AG08395 (cell line): ENCODE data around the gene PTPRN2.

Source experiments
- DNase-seq: peaks from one replicate; pipeline ENCODE4 v3.0.0; 2012; ENCODE audit warnings: mixed read lengths, low spot score

Gene PTPRN2

DNA sequence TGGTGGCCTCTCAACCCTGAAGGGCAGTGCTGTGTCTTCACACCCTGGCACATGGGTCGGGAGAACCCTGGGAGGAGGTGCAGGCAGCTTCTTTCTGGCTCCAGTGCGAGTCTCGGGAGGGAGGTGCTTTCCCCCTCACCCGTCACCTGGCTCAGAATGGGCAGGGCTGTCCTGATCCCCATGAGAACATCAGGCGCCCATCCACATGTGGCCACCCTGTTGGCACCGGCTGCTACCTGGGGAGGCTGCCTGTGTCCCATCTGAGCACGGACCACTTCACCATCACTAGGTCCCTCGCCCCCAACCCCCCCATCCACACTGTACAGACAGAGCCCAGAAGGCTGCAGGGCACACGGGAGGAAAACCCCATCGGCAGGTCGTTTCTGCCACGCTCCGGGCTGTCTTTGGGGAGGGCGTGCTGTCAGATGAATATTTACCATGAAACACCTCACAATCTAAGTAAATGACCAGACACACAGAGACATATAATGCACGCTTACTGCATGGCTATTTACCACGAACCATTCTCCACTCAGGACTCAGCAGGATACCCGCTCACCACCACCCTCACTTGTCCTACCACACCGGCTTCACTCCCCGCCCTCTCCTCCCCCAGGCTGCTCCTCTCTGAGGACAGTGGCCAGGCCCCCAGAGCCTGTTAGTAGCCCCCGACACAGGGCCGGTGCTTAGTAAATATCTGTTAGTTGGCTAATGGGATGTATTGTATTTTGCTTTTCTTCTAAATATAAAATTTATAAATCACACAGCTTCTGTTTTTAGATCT is 968.6 kb downstream of the PTPRN2 start:
- DNase-seq: no peak

- DNase-seq: no peak
Observed at GRCh38 chr7:157618091-157618726, 969.4 kb downstream of the PTPRN2 start.

GRCh38 chr7:157617401-157617800 is 970.2 kb downstream of the PTPRN2 start:
- no peak for DNase-seq

DNA sequence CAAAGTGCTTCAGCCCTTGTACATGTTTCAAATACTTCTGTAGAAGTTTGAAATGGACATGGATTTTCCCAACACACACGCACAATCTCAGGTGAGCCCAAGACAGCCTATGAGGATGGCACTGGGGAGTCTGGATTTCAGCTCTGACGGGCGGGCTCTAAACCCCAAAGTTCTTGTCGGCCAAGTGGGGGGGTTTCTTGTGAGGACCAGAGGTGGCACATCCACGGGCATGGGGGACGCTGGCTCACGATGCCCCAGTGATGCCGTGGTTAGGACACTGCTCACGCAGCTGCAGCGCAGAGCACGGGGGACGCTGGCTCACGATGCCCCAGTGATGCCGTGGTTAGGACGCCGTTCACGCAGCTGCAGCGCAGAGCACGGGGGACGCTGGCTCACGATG is 970.7 kb downstream of the PTPRN2 start:
- no peak for DNase-seq

- no peak for DNase-seq
Observed at GRCh38 chr7:157616426-157616825, 971.2 kb downstream of the PTPRN2 start.

GRCh38 chr7:157615852-157616251 is 971.8 kb downstream of the PTPRN2 start:
- DNase-seq: no peak

DNA sequence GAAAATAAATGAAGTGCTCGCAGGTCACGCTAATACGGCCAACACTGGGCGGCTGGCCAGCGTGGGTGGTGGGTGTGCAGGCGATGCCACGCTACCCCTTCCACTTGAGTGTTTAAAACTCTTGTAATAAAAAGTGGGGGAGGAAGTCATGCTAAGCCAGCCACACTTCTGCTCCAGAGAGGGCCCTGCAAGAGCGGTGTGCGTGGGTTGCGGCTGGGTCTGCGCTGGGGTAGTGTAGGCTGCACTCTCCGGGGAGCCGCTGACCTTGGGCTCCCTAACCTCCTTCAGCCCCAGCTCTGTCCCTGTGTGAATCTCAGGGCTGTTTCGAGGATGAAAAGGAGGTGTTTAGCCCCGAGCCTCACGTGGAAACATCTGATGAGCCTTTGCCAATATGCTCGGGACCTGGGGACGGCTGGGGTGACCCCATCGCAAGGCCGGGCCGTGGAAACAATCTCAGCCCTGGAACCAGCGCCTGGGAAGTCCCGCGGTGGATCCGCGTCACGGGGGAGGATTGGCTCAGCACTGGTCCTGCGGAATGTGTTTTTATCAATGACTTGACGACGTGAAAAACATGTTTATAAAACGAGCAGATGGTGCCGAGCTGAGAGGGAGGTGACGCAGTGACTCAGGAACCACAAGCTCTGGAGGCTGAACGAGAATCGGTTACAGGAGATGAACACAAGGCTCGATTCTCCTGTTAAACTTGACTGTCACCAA is 972.4 kb downstream of the PTPRN2 start:
- no peak for DNase-seq

DNA sequence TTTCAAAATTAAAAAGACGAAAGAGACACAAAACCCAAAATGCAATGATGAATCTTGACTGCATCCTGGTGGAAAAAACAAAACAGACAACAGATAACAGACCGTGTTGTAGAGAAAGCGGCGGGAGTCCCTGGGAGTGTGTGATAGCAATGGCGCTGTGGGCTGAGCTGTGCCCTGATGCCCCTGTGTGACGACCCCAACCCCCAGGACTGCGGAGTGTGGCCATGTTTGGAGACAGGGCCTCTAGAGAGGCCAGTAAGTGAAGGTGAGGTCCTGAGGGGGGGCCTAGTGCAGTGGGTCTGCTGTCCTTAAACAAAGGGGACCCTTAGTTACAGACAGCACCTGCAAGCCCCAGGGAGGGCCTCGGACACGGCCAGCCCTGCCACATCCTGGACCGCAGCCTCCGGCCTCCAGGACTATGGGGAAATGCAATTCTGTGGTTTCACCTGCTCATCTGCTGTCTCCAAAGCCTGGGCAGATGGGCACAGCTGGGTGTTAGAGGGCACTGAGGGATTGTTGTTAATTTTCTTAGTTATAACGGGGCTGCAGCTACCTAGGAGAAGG is 973.1 kb downstream of the PTPRN2 start:
- no peak for DNase-seq

GRCh38 chr7:157613575-157614322 is 973.9 kb downstream of the PTPRN2 start:
- DNase-seq: no peak

DNA sequence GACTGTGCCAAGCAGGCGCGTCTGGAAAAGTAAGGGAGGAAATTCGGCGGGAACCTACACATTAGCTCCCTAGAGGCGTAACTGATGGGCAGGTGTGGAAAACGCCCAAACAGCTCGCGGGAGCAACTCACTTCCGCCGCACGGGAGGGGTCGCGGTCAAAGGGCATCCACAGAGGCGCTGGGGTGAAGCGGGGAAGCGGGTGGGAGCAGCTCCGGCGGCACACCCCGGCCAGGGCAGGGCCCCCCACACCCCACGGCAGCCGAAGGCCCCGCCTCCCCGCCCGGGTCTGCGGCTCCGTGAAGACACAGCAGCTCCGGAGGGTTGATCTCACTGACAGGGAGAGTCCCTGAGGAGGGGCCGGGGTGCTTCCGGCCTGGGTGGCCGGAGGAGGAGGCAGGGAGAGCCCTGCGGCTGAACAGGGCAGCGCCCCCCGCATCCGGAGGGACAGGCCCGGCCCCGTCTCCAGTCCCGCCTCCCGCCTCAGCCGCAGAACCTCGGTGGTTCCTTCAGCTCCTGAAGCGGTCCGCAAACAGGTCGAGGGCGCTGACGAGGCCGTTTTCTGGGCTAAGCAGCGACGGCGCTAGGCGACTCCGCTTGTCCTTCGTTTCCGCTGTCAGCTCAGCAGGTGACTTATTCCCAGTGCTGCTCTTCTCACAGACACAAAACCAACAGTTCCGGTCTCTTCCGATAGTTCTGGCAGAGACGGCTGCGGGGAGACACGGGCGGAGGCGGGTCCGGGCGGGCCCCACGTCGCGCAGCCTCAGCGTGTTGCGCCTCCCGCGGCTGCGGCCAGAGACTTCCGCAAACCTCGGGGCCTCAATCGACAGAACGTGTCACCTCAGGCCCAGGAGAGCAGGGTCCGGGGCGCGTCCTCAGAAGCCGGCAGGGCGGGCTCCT is 974.7 kb downstream of the PTPRN2 start:
- DNase-seq: no peak

DNA sequence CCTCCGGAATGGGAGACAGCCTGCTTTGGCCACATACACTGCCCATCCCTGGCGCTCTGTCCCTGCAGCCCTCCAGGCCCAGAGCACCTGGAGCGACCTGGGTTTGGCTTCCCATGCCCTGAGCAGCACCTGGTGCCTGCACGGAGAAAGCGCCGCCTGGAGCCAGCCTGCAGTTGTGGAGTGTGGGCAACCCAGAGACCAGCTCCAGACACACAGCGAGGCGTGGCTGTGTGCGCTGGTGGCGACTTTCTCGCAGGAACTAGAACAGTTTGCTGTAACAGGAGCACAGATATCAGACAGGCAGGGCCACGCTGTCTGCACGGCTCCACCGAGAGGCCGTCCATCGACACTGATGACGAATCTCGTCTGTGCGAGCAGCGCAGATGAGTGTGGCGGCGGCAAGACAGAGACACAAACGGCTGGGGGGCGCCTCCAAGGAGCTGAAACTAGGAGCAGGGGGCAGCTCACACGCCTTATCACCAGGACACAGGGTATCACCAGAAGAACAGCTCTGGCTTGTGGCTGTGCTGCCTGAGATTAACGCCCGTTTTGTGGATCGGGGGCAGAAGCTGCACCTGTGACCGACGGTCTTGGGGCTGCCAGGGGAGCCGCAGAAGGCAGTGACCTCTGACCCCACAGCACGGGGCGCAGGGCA is 975.5 kb downstream of the PTPRN2 start:
- DNase-seq: no peak

DNA sequence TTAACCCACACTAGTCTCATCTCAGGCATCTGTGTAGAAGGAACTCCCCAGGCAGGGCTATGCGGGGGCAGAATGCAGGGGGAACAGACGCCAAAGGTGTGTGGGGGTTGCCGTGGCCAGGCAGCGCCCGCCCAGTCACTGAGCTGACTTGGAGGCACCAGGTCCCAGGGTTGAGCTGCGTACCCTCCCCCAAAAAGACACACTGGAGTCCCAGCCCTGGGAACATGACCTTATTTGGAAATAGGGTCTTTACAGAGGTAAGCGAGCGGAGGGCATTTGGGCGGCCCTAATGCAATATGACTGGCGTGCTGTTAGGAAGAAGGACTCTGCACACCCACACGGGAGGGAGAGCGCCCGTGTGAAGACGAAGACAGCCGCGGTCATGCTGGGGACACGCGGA is 976.3 kb downstream of the PTPRN2 start:
- DNase-seq: no peak

GRCh38 chr7:157610671-157611295 is 976.8 kb downstream of the PTPRN2 start:
- no peak for DNase-seq

GRCh38 chr7:157609932-157610640 is 977.5 kb downstream of the PTPRN2 start:
- DNase-seq: no peak

- DNase-seq: no peak
Observed at GRCh38 chr7:157609516-157609915, 978.1 kb downstream of the PTPRN2 start.

DNA sequence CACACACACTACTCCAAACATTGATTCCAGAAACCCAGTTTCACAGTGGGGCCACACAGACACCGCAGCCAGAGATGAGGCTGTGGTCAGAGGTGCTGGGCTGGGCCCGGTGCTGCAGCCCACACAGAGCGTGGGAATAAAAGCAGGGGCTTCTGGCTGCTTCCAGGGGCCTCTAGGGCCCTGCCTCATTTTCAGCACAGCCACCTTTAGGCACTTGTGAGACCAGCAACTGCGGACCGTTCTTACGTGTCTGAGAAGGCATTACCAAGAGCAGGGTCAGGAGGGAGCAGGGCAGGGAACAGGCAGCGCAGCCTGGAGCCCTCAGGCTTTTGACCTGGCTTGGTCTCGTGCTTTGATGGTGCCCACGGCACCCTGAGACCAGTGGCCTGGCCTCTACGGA is 980.4 kb downstream of the PTPRN2 start:
- DNase-seq: no peak

DNA sequence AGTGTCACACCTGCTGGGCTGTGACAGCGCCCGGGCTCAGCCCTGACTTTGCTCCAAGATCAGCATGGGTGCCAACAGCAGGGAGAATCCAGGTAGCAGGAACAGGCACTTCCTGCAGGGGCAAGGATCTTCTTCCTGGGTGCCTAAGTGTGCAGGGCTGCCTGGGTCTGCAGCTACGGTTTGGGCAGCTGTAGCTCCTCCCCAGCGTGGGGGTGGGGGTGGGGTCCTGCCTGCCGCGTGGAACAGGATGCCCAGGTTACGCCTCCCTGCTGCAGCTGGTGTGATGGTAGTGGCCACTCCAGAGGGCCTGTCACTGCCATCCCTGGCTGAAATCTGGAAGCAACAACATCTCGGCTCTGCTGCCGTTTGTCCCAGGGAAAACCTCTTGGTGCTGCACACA is 981.5 kb downstream of the PTPRN2 start:
- no peak for DNase-seq

GRCh38 chr7:157605638-157606037 is 982.0 kb downstream of the PTPRN2 start:
- no peak for DNase-seq

- DNase-seq: no peak
Observed at GRCh38 chr7:157604661-157605381, 982.8 kb downstream of the PTPRN2 start.
